Epithelial cell of prostate (primary cell): ENCODE results near the gene FSHR.

ENCODE experiments used
- DNase-seq: peaks from one replicate; pipeline ENCODE4 v3.0.0-alpha.2; 2011; ENCODE audit warnings: low read depth, low spot score
- H3K27ac ChIP-seq: fragments of 450-650 bp; 2 replicates; pipeline ENCODE4 v1.5.1; 2017; ENCODE audit warnings: mild to moderate bottlenecking

FSHR gene, protein sequence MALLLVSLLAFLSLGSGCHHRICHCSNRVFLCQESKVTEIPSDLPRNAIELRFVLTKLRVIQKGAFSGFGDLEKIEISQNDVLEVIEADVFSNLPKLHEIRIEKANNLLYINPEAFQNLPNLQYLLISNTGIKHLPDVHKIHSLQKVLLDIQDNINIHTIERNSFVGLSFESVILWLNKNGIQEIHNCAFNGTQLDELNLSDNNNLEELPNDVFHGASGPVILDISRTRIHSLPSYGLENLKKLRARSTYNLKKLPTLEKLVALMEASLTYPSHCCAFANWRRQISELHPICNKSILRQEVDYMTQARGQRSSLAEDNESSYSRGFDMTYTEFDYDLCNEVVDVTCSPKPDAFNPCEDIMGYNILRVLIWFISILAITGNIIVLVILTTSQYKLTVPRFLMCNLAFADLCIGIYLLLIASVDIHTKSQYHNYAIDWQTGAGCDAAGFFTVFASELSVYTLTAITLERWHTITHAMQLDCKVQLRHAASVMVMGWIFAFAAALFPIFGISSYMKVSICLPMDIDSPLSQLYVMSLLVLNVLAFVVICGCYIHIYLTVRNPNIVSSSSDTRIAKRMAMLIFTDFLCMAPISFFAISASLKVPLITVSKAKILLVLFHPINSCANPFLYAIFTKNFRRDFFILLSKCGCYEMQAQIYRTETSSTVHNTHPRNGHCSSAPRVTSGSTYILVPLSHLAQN

GRCh38 chr2:49154140-49154539 lies at the start of gene FSHR:
TSS of gene FSHR (minus strand) at chr2:49154515. CDS start at chr2:49154417, 98 bp downstream.
- DNase-seq = no peak
- no peak within 1 kb of the TSS for H3K27ac ChIP-seq

DNA sequence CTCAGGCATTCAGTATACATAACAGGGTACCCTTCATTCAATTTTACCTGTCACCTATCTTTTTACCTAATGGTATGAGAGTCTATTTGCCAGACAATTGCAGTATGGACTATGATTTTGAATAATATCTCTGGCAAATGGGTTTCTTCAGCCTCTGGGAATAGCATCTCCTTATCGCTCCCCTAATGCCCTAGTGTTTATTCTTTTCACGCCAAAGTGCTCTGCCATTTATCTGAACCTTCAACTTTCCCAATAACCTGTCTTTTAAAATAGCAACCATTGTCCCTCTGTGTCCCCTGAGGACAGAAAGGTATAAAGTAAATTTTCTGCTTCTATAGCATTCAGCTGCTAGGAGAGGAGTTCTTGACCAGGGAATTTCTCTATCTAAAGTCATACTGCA lies 45.0 kb upstream of the FSHR start:
- DNase-seq = no peak
- H3K27ac ChIP-seq = no peak overlapping the region

DNA sequence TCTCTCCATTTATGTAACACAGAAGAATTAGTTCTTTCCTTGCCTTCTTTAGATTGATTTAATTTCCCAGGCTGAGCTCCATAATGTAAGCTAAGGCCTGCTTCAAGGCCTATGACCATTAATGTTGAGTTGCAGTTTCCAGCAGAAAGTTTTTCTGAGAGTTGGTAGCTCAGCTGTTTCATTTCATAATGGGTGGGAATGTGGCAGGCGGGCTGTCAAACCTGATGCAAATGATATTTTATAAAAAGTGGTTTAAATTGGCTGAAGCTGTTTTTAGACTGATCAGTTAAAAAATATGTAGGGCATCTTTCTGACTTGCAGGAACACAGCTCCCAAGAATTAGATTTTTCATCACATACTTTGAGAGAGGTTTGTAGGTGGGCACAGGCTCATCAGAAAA lies 40.4 kb upstream of the FSHR start:
- no peak overlapping the region for H3K27ac ChIP-seq
- no peak for DNase-seq

GRCh38 chr2:49192036-49192435 lies 37.7 kb upstream of the FSHR start:
- no peak overlapping the region for H3K27ac ChIP-seq
- no peak for DNase-seq

DNA sequence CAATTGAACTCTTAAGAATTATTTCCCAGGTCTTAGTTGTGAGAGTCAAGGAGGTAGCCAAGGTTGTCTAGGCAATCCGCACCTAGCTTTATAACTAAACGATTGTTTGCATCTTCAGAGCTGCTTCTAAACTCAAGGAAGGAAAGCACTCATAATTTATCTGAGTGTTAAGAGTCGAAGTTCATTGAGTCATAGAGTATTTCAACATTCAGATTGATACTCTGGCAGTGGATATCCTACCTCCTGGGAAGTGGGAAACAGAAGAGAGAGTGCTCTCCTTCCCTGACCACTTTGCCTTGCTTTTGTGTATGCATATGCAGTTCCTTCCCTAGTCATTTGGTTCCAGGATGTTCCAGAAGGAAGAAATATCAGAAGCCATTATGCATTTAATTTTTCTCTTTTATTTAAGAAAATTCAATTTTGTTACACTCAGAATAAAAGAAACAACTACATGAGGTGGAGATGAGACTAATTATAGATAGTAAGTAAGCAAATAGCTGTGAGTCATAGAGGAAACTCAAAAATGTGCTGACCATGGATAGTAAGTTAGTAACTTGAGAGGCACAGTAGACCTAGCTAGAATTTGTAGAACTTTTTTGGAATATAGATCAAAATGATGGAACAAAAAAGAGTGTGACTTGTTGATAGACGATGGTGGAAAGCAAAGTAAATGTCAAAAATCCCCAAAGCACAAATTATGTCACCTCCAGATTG lies 35.4 kb upstream of the FSHR start:
- no peak for DNase-seq
- H3K27ac ChIP-seq = no peak overlapping the region

DNA sequence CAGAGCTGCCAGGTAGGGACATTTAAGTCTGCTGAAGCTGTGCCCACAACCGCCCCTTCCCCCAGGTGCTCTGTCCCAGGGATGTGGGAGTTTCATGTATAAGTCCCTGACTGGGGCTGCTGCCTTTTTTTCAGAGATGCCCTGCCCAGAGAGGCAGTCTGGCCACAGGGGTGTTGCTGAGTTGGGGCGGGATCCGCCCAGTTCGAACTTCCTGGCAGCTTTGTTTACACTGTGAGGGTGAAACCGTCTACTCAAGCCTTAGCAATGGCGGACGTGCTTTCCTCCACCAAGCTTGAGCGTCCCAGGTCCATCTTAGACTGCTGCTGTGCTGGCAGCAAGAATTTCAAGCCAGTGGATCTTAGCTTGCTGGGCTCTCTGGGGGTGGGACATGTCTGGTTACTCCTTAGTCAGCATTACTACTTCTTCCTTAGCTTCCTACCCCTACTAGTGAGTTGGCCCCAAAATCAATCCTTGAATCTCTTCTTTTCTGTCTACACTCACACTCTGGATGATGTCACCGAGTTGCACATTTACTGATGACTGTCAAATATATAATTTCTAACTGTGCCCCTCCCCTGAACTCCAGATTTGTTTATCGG lies 31.8 kb upstream of the FSHR start:
- H3K27ac ChIP-seq = no peak overlapping the region
- DNase-seq = no peak

DNA sequence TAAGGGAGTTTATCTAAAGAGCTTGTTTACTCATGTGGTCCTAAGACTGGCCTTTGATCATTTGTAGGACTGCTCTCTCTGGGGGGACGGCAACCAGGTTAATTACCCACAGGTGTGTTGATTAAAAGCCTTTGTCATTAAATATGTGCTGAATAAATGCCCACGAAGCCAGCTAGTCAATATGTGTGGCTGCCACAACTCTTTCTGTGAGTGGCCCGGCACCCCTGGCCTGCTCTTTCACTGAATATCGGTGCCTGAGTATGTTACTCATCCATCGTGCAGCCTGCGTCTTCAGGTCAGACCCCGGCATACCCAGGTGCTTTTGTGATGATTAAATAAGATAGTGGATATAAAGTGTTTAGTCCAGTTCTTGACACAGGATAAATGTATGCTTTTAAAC lies 24.3 kb upstream of the FSHR start:
- no peak for DNase-seq
- no peak overlapping the region for H3K27ac ChIP-seq

- H3K27ac ChIP-seq = no peak overlapping the region
- no peak for DNase-seq
Measured at GRCh38 chr2:49177194-49177593, 22.9 kb upstream of the FSHR start.

GRCh38 chr2:49175831-49176230 lies 21.5 kb upstream of the FSHR start:
- no peak for DNase-seq
- H3K27ac ChIP-seq = no peak overlapping the region

GRCh38 chr2:49174750-49175149 lies 20.4 kb upstream of the FSHR start:
- DNase-seq = no peak
- H3K27ac ChIP-seq = no peak overlapping the region

DNA sequence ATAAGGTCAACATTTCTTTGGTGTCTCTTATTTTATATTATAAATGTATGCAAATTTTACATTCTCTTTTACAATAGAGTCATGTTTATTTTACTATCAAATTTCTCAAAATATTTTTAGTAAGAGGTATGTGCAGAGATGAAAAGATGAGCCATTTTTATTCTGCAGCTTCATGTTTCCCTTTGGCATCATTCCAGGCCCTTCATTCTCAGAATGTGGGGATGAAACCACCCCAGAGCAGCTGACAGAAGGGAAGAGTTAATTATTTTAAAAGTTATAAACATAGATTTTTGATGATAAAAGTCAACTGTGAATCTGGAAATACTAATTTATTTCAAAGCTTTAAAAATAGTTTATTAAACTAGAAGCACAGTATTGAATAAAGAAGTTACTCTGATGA lies 12.8 kb upstream of the FSHR start:
- H3K27ac ChIP-seq = no peak overlapping the region
- no peak for DNase-seq

- no peak overlapping the region for H3K27ac ChIP-seq
- no peak for DNase-seq
Measured at GRCh38 chr2:49165662-49166061, 11.3 kb upstream of the FSHR start.

GRCh38 chr2:49164729-49165128 lies 10.4 kb upstream of the FSHR start:
- DNase-seq = no peak
- H3K27ac ChIP-seq = no peak overlapping the region

- no peak overlapping the region for H3K27ac ChIP-seq
- DNase-seq = no peak
Measured at GRCh38 chr2:49162151-49162550, 7.8 kb upstream of the FSHR start.

DNA sequence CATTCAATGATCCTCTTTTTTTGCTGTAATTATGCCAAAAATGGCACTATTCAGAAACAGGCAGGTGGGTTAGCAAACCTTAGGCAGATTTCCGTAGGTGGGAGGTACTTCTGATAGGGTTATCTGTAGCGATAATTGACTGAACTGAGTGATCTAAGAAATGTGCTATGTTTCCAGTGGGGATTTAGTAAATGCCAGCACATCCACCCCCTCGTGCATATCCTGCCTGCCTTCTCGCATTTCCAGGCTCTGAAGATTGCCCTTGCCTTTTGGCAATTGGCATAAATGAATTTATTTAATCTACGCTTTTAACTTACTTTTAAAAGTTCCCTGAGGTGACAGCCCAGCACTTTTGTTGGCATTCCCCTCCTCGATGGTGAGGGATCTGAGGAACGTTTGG lies 576 bp upstream of the FSHR start:
- DNase-seq = no peak
- no peak overlapping the region for H3K27ac ChIP-seq

GRCh38 chr2:49153252-49153651 lies 1.1 kb downstream of the FSHR start:
- no peak for DNase-seq
- no peak overlapping the region for H3K27ac ChIP-seq

- no peak overlapping the region for H3K27ac ChIP-seq
- no peak for DNase-seq
Measured at GRCh38 chr2:49152824-49153223, 1.5 kb downstream of the FSHR start.

DNA sequence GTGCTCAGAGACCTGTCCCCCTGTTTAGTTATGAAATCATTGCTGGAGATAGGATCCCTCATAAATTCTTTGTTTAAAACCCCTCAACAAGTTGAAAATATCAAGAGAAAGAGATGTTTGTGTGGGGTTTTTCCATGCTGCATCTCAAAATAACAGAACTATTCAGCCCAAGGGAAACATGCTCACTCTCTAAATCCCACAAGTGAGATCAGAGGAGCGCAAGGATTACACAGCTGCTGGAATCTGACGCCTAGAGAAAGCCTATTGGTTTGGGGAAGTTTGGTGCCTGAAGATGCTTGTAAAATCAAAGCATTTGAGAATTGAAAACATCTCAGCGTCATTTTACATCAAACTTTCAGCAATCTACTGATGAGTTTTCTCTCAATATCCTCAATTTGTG lies 7.9 kb downstream of the FSHR start:
- no peak for DNase-seq
- H3K27ac ChIP-seq = no peak overlapping the region

- H3K27ac ChIP-seq = no peak overlapping the region
- DNase-seq = no peak
Measured at GRCh38 chr2:49131801-49132200, 22.5 kb downstream of the FSHR start.

DNA sequence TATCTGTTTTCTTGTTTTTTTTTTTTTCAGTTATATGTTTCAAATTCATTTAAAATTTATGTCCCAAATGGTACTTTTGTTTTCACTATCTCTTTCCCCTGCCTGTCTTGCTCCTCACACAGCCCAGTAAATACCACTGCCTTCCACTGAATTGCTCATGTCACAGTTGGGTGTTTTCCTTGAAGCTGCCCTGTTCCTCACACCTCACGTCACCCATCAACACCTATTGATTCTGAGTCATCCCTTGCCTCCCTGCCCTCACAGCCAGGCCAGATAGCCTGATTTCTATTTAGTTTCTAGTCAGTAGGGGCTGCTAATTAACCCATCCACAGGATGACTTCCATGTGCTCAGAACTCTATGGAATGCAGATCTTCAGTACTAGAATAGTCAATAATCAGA lies 25.3 kb downstream of the FSHR start:
- no peak overlapping the region for H3K27ac ChIP-seq
- DNase-seq = no peak

DNA sequence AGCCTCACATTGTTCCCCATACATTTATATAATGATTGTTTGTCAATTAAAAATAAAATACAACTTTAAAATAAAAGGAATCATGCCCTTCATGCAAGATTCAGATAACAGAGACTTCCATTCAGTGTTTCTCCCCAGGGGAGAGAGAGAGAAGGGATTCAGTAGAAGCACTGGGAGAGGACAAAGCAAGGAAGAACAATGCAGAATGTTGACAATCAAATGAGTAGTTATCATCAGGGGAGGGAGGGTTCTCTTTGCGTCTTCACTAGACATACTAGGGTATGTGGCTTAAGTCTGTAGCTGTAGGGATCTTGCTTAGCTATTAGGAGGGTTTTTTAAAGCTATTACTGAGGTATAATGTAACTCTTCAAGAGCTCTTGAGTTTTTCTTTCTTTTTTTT lies 30.7 kb downstream of the FSHR start:
- DNase-seq = no peak
- H3K27ac ChIP-seq = no peak overlapping the region
